Measurements from ENCODE around the gene PPFIA4. TPM values are rescaled to one million over a fixed set of nuclear protein-coding genes. Genes with fewer than 3 reads are reported as not detected.

Gene PPFIA4
- total and polyA plus RNA-seq, 9 of the 15 experiments (the other 6 are each of a cell fraction or from before 2014, with no cell fraction given), result 0.07 to 12.0 (median 0.70) TPM

DNA sequence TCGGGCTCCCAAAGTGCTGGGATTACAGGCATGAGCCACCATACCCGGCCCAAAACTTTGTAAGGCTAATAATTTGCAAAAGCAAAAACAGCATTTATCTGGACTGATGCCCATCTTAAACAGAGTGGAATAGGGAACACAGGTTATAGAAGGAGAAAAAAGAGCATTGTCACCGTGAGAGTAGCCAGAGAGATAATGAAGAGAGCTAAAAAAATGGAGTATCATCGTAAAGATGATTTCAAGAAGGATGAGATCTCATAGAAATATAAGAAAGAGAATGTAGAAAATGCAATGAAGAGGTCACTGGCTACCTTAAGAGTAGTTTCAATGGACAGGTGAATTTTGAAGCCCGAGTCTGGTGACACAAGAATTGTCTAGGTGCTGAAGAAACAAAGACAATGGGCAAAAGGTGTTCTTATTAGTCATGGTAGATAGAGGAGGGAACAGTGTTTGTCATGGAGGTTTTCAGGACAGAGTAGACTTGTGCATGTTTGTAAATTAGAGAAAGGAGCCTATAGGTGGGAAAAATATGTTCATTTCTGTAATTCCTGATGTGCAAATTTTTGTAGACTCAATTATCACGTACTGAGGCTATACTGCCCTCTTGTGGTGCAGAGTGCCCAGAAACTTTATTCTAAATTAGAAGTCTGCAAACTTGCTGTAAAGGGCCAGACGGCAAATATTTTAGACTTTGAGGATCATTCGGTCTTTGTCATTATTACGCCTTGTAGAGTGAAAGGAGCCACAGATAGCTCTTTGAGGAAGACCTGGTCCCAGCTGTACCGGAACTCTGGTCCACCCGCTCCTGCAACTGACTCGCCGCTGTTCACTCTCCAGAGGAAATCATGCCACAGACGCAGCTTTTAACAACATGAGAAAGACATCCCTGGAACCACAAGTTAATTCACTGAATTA lies 27.2 kb upstream of the PPFIA4 start (continued):
- TF ChIP-seq, protein P1, sequence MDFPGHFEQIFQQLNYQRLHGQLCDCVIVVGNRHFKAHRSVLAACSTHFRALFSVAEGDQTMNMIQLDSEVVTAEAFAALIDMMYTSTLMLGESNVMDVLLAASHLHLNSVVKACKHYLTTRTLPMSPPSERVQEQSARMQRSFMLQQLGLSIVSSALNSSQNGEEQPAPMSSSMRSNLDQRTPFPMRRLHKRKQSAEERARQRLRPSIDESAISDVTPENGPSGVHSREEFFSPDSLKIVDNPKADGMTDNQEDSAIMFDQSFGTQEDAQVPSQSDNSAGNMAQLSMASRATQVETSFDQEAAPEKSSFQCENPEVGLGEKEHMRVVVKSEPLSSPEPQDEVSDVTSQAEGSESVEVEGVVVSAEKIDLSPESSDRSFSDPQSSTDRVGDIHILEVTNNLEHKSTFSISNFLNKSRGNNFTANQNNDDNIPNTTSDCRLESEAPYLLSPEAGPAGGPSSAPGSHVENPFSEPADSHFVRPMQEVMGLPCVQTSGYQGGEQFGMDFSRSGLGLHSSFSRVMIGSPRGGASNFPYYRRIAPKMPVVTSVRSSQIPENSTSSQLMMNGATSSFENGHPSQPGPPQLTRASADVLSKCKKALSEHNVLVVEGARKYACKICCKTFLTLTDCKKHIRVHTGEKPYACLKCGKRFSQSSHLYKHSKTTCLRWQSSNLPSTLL (IDR thresholded peaks at IDR 0.05), result no peak
- TF ChIP-seq ILK (tag; IDR thresholded peaks at IDR 0.05; ENCODE audit: borderline replicate concordance, low read depth), result no peak
- TF ChIP-seq SNIP1 (IDR thresholded peaks at IDR 0.05; ENCODE audit: low read depth), result no peak
- no peak for TF ChIP-seq ZFP30 (CRISPR knock-in tag; IDR thresholded peaks at IDR 0.05; ENCODE audit: borderline replicate concordance)
- no peak for TF ChIP-seq TCF3 (CRISPR knock-in tag; IDR thresholded peaks at IDR 0.05)
- TF ChIP-seq LCOR (CRISPR knock-in tag; IDR thresholded peaks at IDR 0.05), result 0 out of 2 replicates have a peak, but pooled peaks have one; percentile 9
- TF ChIP-seq HMGN3 (IDR thresholded peaks at IDR 0.05; ENCODE audit: borderline replicate concordance, extremely low read depth, insufficient read length, low read depth, low read length), result no peak
- TF ChIP-seq, protein P2, sequence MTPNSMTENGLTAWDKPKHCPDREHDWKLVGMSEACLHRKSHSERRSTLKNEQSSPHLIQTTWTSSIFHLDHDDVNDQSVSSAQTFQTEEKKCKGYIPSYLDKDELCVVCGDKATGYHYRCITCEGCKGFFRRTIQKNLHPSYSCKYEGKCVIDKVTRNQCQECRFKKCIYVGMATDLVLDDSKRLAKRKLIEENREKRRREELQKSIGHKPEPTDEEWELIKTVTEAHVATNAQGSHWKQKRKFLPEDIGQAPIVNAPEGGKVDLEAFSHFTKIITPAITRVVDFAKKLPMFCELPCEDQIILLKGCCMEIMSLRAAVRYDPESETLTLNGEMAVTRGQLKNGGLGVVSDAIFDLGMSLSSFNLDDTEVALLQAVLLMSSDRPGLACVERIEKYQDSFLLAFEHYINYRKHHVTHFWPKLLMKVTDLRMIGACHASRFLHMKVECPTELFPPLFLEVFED (CRISPR knock-in tag; conservative IDR thresholded peaks at IDR 0.05), result 0 out of 2 replicates have a peak, but pooled peaks have one; percentile 19
- no peak for TF ChIP-seq ELF2 (CRISPR knock-in tag; IDR thresholded peaks at IDR 0.05)
- TF ChIP-seq, protein P3, sequence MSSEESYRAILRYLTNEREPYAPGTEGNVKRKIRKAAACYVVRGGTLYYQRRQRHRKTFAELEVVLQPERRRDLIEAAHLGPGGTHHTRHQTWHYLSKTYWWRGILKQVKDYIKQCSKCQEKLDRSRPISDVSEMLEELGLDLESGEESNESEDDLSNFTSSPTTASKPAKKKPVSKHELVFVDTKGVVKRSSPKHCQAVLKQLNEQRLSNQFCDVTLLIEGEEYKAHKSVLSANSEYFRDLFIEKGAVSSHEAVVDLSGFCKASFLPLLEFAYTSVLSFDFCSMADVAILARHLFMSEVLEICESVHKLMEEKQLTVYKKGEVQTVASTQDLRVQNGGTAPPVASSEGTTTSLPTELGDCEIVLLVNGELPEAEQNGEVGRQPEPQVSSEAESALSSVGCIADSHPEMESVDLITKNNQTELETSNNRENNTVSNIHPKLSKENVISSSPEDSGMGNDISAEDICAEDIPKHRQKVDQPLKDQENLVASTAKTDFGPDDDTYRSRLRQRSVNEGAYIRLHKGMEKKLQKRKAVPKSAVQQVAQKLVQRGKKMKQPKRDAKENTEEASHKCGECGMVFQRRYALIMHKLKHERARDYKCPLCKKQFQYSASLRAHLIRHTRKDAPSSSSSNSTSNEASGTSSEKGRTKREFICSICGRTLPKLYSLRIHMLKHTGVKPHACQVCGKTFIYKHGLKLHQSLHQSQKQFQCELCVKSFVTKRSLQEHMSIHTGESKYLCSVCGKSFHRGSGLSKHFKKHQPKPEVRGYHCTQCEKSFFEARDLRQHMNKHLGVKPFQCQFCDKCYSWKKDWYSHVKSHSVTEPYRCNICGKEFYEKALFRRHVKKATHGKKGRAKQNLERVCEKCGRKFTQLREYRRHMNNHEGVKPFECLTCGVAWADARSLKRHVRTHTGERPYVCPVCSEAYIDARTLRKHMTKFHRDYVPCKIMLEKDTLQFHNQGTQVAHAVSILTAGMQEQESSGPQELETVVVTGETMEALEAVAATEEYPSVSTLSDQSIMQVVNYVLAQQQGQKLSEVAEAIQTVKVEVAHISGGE (CRISPR knock-in tag; IDR thresholded peaks at IDR 0.05), result no peak
- TF ChIP-seq, protein P4, sequence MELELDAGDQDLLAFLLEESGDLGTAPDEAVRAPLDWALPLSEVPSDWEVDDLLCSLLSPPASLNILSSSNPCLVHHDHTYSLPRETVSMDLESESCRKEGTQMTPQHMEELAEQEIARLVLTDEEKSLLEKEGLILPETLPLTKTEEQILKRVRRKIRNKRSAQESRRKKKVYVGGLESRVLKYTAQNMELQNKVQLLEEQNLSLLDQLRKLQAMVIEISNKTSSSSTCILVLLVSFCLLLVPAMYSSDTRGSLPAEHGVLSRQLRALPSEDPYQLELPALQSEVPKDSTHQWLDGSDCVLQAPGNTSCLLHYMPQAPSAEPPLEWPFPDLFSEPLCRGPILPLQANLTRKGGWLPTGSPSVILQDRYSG (tag; conservative IDR thresholded peaks at IDR 0.05; ENCODE audit: low read depth), result 0 out of 2 replicates have a peak, but pooled peaks have one; percentile 49
- peak; percentile 53 for TF ChIP-seq NFIC (IDR thresholded peaks at IDR 0.05)
- 0 out of 2 replicates have a peak, but pooled peaks have one; percentile 20 for TF ChIP-seq ARID3B (CRISPR knock-in tag; IDR thresholded peaks at IDR 0.05; ENCODE audit: borderline replicate concordance)
